ENCODE results near the gene POGLUT2.

The POGLUT2 gene

DNA sequence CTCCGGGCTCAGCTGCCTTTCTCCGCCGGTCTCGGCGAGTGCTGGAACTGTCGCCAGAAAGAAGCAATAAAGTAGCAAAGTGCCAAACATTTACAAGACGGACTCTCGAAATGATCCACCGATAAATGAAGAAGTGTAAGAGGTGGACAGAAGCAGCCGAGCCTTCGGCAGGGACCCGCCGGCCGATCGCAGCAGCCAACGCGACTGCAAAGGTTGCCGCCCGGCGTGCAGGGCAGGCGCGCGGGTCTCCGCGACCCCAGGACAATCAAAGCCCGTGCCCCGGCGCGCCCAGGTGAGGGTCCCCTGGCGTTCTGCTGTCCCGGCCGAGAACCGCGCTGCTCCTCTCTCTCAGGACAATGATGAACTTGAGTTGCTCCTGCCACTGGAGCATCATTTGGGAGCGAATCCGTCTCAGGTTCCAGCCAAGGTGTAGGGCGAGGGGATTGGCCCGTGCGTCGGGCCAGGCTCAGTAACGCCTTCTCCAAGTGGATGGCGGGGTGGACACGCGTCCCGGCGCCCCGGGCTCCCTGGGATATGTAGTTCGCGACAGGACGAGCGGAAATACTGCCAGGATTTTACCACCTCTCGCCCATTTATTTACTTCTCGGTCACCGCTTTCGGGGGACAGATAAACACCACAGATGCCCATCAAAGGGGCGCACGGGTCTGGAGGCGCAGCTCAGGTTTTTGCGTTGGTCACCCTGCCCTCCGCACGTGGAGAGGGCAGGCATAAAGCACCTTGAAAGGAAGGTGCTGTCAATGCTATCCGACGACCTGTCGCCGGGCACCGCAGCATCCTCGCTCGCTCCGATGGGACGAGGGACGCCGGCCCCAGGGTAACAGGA is at the start of gene POGLUT2, which contains the start of gene BIVM:
POGLUT2 (minus strand) TSS at position 396 of the 845 bp plus-strand sequence; CDS start at position 90, 306 bp downstream.
BIVM (plus strand) TSS at position 539 of the 845 bp plus-strand sequence. CDS start 8,149 bp downstream, outside the sequence.
- TF ChIP-seq, protein P1, sequence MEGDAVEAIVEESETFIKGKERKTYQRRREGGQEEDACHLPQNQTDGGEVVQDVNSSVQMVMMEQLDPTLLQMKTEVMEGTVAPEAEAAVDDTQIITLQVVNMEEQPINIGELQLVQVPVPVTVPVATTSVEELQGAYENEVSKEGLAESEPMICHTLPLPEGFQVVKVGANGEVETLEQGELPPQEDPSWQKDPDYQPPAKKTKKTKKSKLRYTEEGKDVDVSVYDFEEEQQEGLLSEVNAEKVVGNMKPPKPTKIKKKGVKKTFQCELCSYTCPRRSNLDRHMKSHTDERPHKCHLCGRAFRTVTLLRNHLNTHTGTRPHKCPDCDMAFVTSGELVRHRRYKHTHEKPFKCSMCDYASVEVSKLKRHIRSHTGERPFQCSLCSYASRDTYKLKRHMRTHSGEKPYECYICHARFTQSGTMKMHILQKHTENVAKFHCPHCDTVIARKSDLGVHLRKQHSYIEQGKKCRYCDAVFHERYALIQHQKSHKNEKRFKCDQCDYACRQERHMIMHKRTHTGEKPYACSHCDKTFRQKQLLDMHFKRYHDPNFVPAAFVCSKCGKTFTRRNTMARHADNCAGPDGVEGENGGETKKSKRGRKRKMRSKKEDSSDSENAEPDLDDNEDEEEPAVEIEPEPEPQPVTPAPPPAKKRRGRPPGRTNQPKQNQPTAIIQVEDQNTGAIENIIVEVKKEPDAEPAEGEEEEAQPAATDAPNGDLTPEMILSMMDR (conservative IDR thresholded peaks at IDR 0.05): no peak
- H3K27ac ChIP-seq: peak within 1 kb of the TSS; percentile 87

DNA sequence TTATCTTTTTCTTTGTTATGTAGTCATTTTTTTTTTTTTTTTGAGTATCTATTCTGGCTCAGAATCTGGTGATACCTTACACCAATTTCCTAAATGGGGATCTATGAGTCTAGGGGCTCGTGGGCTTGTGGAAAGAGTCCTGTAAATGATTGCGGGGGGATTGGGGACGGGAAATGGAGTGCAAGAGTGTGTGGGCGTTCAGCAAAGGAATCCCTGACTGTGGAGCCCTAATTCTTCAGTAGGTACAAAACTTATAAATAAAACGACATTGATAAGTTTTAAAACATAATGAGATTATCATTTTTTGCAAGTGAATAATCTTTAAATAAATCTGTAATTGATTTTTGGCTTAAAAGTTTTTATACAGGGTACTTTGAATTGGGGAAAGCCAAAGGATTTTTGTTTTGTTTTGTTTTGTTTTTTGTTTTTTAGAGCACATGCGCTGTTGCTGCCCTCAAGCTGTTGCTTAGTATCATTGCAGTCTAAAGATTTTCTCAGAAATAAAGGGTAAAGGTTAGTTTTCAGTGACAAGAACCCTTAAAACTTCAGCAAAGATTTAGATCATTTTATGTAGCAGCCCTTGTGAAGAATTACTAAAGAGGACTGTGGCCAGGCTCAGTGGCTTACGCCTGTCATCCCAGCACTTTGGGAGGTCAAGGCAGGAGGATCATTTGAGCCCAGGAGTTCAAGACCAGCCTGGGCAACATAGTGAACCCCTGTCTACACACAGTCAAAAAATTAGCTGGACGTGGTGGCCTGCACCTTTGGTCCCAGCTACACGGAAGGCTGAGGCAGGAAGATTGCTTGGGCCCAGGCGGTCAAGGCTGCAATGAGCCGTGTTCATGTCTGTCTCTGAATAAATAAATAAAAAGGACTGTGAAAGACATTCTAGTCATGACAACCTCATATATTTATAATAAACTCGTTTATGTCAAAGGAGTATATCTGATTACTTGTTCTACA is 48.8 kb upstream of the POGLUT2 start:
- H3K27ac ChIP-seq: peak overlapping the region; percentile 90
- TF ChIP-seq, protein P1 (conservative IDR thresholded peaks at IDR 0.05): peak; percentile 94

- TF ChIP-seq, protein P1 (conservative IDR thresholded peaks at IDR 0.05): no peak
- peak overlapping the region; percentile 90 for H3K27ac ChIP-seq
Observed at GRCh38 chr13:102846261-102847015, 47.7 kb upstream of the POGLUT2 start.

- TF ChIP-seq, protein P1 (conservative IDR thresholded peaks at IDR 0.05): peak; percentile 29; the same call in 1 of the 2 replicates
- peak within 1 kb of the TSS; percentile 90 for H3K27ac ChIP-seq
Observed at GRCh38 chr13:102845630-102846260, 47.0 kb upstream of the POGLUT2 start, which contains the start of gene ERCC5. Gene ERCC5, plus strand, starts transcription at chr13:102846032. Its CDS starts 235 bp downstream, at chr13:102846267.

- TF ChIP-seq, protein P1 (conservative IDR thresholded peaks at IDR 0.05): no peak
- peak overlapping the region; percentile 90 for H3K27ac ChIP-seq
Observed at GRCh38 chr13:102845289-102845629, 46.5 kb upstream of the POGLUT2 start.

DNA sequence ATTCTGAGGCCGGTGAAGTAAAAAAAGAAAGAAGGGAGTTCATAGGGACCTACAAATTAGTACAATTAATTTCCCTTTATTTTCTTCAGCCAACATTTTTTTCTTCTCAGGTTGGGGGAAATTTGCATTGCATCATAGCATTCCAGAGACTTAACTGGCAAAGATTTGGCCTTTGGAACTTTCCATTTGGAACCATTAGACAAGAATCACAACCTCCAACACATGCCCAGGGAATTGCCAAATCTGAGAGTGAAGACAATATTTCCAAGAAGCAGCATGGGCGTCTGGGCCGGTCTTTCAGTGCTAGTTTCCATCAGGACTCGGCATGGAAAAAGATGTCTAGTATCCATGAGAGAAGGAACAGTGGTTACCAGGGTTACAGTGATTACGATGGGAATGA is 40.7 kb upstream of the POGLUT2 start:
- H3K27ac ChIP-seq: no peak overlapping the region
- TF ChIP-seq, protein P1 (conservative IDR thresholded peaks at IDR 0.05): no peak

Data from VCaP (cell line).